Endothelial cell of umbilical vein (primary cell): Measurements from ENCODE around the gene VANGL1. TPM values are rescaled to one million over a fixed set of nuclear protein-coding genes. Genes with fewer than 3 reads are reported as not detected.

ENCODE experiments used
- BruUV-seq: library from RNA; stranded (reverse); fragments of 400-500 nt; replicated peaks from 2 replicates; lab custom pipeline; 2021; lab: Mats Ljungman, UMichigan
- CTCF ChIA-PET: fragments of 300-600, 350-600 bp; sonication (Branson Sonifier 250); formaldehyde crosslinking; loops from one replicate; lab custom pipeline; 2021; ENCODE audit warnings: antibody characterized with exemption, inconsistent platforms; lab: Charles Lee
- POLR2A ChIA-PET: fragments of 300-600, 350-600 bp; sonication (Branson Sonifier 250); formaldehyde crosslinking; loops from one replicate; lab custom pipeline; 2021; ENCODE audit warnings: antibody characterized with exemption, inconsistent platforms; lab: Charles Lee
- DNase-seq: peaks from one replicate; pipeline ENCODE4 v3.0.0-alpha.2; 2011; ENCODE audit warnings: low read depth, low spot score
- FAIRE-seq: peaks from 2 replicates; lab custom pipeline; 2011; peaks lifted over from hg19 to GRCh38; lab: Jason Lieb, UNC
- H2AFZ ChIP-seq: 2 replicates; pipeline ENCODE4 v1.6.0; 2012; ENCODE audit warnings: low read depth, low read length, control low read depth, inconsistent platforms
- H3K27ac ChIP-seq: 2 replicates; pipeline ENCODE4 v1.5.1; 2011; ENCODE audit warnings: low read depth, mild to moderate bottlenecking, control low read depth, low read length, moderate library complexity; ENCODE audit not compliant: insufficient read depth
- H3K27me3 ChIP-seq, 2 experiments: 2 replicates each; pipeline versions ENCODE4 v1.6.0 to v1.6.1; 2011; ENCODE audit warnings: low read length in 2 of 2, mixed read lengths in 1 of 2; ENCODE audit not compliant: control insufficient read depth in 2 of 2, insufficient read depth in 2 of 2
- H3K36me3 ChIP-seq, 2 experiments: 2 replicates in 1 of 2; 3 replicates in 1 of 2; pipeline ENCODE4 v1.5.1; 2011; ENCODE audit warnings: low read length in 2 of 2, mild to moderate bottlenecking in 1 of 2, moderate library complexity in 1 of 2; ENCODE audit not compliant: control insufficient read depth in 2 of 2, insufficient read depth in 2 of 2; ENCODE audit errors: extremely low read depth in 1 of 2
- H3K4me1 ChIP-seq: 3 replicates; pipeline ENCODE4 v1.5.1; 2011; ENCODE audit warnings: mild to moderate bottlenecking, low read length; ENCODE audit not compliant: control insufficient read depth, insufficient read depth; ENCODE audit errors: extremely low read depth
- H3K4me2 ChIP-seq: 2 replicates; pipeline ENCODE4 v1.6.1; 2011; ENCODE audit warnings: low read length, control low read depth, mixed read lengths; ENCODE audit not compliant: insufficient read depth
- H3K4me3 ChIP-seq, 3 experiments: fragments of 200-600 bp in 1 of 3; sonication (generic), shearing (Covaris generic) in 1 of 3; replicated peaks in 1 of 3; 2 replicates each; pipeline ENCODE4 v1.5.1; 2011 to 2016; ENCODE audit warnings: control low read depth in 3 of 3, low read length in 3 of 3, mild to moderate bottlenecking in 2 of 3, inconsistent platforms in 1 of 3, low read depth in 1 of 3, moderate library complexity in 1 of 3; ENCODE audit not compliant: insufficient read depth in 1 of 3
- H3K79me2 ChIP-seq: 2 replicates; pipeline ENCODE4 v1.6.0; 2012; ENCODE audit warnings: low read length, inconsistent platforms; ENCODE audit not compliant: control insufficient read depth, insufficient read depth
- H3K9ac ChIP-seq: replicated peaks from 2 replicates; pipeline ENCODE3; 2011; ENCODE audit warnings: low read length, control low read depth; ENCODE audit not compliant: insufficient read depth; ENCODE audit errors: extremely low read depth
- H3K9me1 ChIP-seq: replicated peaks from 3 replicates; pipeline ENCODE4 v1.6.0; 2011; ENCODE audit warnings: mild to moderate bottlenecking, low read length; ENCODE audit not compliant: control insufficient read depth, insufficient read depth; ENCODE audit errors: extremely low read depth
- H3K9me3 ChIP-seq: replicated peaks from 2 replicates; pipeline ENCODE4 v1.5.1; 2012; ENCODE audit warnings: low read length, inconsistent platforms; ENCODE audit not compliant: control insufficient read depth, insufficient read depth
- H4K20me1 ChIP-seq: replicated peaks from 2 replicates; pipeline ENCODE3; 2011; ENCODE audit warnings: mild to moderate bottlenecking, low read length; ENCODE audit not compliant: control insufficient read depth, insufficient read depth; ENCODE audit errors: extremely low read depth
- CTCF ChIP-seq, 2 donors: IDR thresholded peaks; 1 replicate in 1 of 2; 2 replicates in 1 of 2; pipeline ENCODE4 v1.5.1; 2011; ENCODE audit warnings: low read length in 2 of 2, mild to moderate bottlenecking in 2 of 2, moderate library complexity in 2 of 2, control low read depth in 1 of 2, inconsistent platforms in 1 of 2, low read depth in 1 of 2; ENCODE audit not compliant: insufficient read depth in 1 of 2; ENCODE audit errors: extremely low read depth in 1 of 2
- EZH2 ChIP-seq: IDR thresholded peaks from 2 replicates; pipeline ENCODE4 v1.6.1; 2012; ENCODE audit warnings: borderline replicate concordance, low read depth, mild to moderate bottlenecking, moderate library complexity, low read length, inconsistent platforms; ENCODE audit not compliant: severe bottlenecking
- GATA2 ChIP-seq: IDR thresholded peaks from 2 replicates; pipeline ENCODE4 v1.7.0; 2011; ENCODE audit warnings: low read depth, mild to moderate bottlenecking, moderate library complexity, mixed read lengths, low read length; ENCODE audit not compliant: insufficient read length, insufficient read depth
- POLR2A ChIP-seq: IDR thresholded peaks from 2 replicates; pipeline ENCODE4 v1.6.1; 2012; ENCODE audit warnings: low read depth, mild to moderate bottlenecking, control low read depth, low read length
- dilution Hi-C: fragments of 300-500 bp; cut with MboI; formaldehyde crosslinking; loops from one replicate; pipeline ENCODE4 v1.15.0; 2019; ENCODE audit warnings: low sequenced_read_pairs; ENCODE audit not compliant: extremely low pct_ligation_motif_present
- intact Hi-C: fragments of 100-400 bp; cut with micrococcal nuclease; formaldehyde crosslinking; loops from one replicate; pipeline ENCODE4 v1.10.0; 2022
- polyA plus RNA-seq, 4 experiments: library from polyadenylated mRNA; depleted of rRNA in 3 of 4; stranded (reverse) in 3 of 4; unstranded in 1 of 4; fragments of >200 nt; gene quantifications; 2 replicates each; pipeline versions ENCODE4 v1.2.1 to v1.2.3, GENCODE V29; 2011 to 2012; ENCODE audit warnings: missing spikeins in 1 of 4
- total RNA-seq: library from RNA; stranded (reverse); gene quantifications from 2 replicates; pipeline ENCODE4 v1.2.3, GENCODE V29; 2021

Gene VANGL1
- total and polyA plus RNA-seq, 2 donors (not counting 3 experiments of a cell fraction or from before 2014, with no cell fraction given), result 15.0 to 24.8 TPM

- no peaks in the 10 kb centered on the region for H3K36me3 ChIP-seq
- H3K79me2 ChIP-seq, result no peaks in the 10 kb centered on the region
- no peak for DNase-seq
- H3K4me3 ChIP-seq, result no peak overlapping the region
- H3K9ac ChIP-seq, result no peak overlapping the region
- no peaks in the 10 kb centered on the region for H3K9me1 ChIP-seq
- intact Hi-C loops, result no loop called here
- no peak overlapping the region for H2AFZ ChIP-seq
- no TSS peak for BruUV-seq
- no peaks in the 10 kb centered on the region for H4K20me1 ChIP-seq
- CTCF ChIA-PET, result interaction anchor here (1.0 to 7.4 kb wide), 17 partner anchors 8 to 537 kb away, joined by 3 to 259 read pairs (median 6); no protein-coding TSS in a partner anchor
- dilution Hi-C loops, result no loop called here
- H3K4me2 ChIP-seq, result no peak overlapping the region
- TF ChIP-seq EZH2, result no peak
- TF ChIP-seq CTCF (IDR thresholded peaks at IDR 0.05; ENCODE audit: extremely low read depth in 1 of 2, insufficient read depth in 1 of 2, low read depth in 1 of 2, low read length in 2 of 2), result no peak
- no peak for TF ChIP-seq GATA2
- TF ChIP-seq POLR2A, result no peak
- H3K27me3 ChIP-seq, result peaks cover 0 to 6% of the 10 kb centered on the region in 2 experiments
- H3K4me1 ChIP-seq, result no peaks in the 10 kb centered on the region
- H3K9me3 ChIP-seq, result no peaks in the 10 kb centered on the region
- FAIRE-seq, result no peak
- POLR2A ChIA-PET, result no interaction called here
- no peak overlapping the region for H3K27ac ChIP-seq
These were observed 47.2 kb upstream of the VANGL1 start for GRCh38 chr1:115594600-115594999.
